HEK293T (cell line): ENCODE data around the gene OSGEPL1.

Experiments
- FOXM1 ChIP-seq: fragments of 450-650 bp; IDR thresholded peaks from 2 replicates; pipeline ENCODE4 v1.6.1; 2017; ENCODE audit warnings: mild to moderate bottlenecking, borderline replicate concordance
- SP1 ChIP-seq: fragments of 450-650 bp; IDR thresholded peaks from 2 replicates; pipeline ENCODE4 v1.6.1; 2017
- TARDBP ChIP-seq: fragments of 450-650 bp; IDR thresholded peaks from 2 replicates; pipeline ENCODE4 v1.6.1; 2016
- TF ChIP-seq, protein P1 (sequence below): fragments of 450-650 bp; IDR thresholded peaks from 2 replicates; pipeline ENCODE4 v1.6.1; 2016

DNA sequence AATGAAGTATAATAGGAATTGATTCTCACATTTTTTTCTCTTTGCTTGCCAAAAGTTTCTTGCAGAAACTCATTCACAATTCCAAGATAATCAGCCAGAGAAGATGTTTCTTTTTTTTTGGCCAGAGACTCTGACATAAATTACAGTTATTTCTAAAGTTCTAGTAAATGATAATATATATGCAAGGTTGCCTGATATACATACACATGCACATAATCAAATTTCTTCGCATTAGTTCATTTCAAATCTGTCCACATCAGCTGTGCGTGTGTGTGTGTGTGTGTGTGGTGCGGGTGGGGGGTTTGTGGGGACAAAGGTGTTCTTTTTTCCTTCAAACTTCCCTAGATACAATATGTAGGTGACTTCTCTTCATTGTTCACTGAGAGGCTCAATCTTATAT is 33.2 kb downstream of the OSGEPL1 start:
- TF ChIP-seq FOXM1 (no peak), SP1 (no peak), TARDBP (no peak)
- TF ChIP-seq, protein P1, sequence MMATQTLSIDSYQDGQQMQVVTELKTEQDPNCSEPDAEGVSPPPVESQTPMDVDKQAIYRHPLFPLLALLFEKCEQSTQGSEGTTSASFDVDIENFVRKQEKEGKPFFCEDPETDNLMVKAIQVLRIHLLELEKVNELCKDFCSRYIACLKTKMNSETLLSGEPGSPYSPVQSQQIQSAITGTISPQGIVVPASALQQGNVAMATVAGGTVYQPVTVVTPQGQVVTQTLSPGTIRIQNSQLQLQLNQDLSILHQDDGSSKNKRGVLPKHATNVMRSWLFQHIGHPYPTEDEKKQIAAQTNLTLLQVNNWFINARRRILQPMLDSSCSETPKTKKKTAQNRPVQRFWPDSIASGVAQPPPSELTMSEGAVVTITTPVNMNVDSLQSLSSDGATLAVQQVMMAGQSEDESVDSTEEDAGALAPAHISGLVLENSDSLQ, result no peak
